Adrenal gland (tissue), 12 donors: ENCODE measurements around the gene KCP. TPM values are rescaled to one million over a fixed set of nuclear protein-coding genes. Genes with fewer than 3 reads are reported as not detected.

Experiments used
- DNase-seq, 7 donors: peaks; one replicate each; pipeline ENCODE4 v3.0.0-alpha.2; 2019 to 2020
- H3K27ac ChIP-seq, 5 donors: fragments of 200-600 bp; sonication (generic) in 4 of 5; 1 replicate in 3 of 5; 2 replicates in 2 of 5; pipeline versions ENCODE4 v1.5.1 to v1.8.0; 2016 to 2020; ENCODE audit warnings: mild to moderate bottlenecking in 1 of 5
- H3K27me3 ChIP-seq: fragments of 200-600 bp; 2 replicates; pipeline ENCODE4 v1.8.0; 2021
- H3K36me3 ChIP-seq, 2 donors: fragments of 200-600 bp; replicated peaks in 1 of 2; 1 replicate in 1 of 2; 2 replicates in 1 of 2; pipeline versions ENCODE4 v1.5.1 to v1.8.0; 2018 to 2022
- H3K4me1 ChIP-seq, 2 donors: fragments of 200-600 bp; replicated peaks in 1 of 2; 1 replicate in 1 of 2; 2 replicates in 1 of 2; pipeline versions ENCODE4 v1.5.1 to v1.8.0; 2018 to 2021
- H3K4me3 ChIP-seq, 4 donors: fragments of 200-600 bp; sonication (generic) in 3 of 4; one replicate each; pipeline ENCODE4 v1.5.1; 2016 to 2018
- H3K9me3 ChIP-seq, 3 donors: fragments of 200-600 bp; sonication (generic) in 1 of 3; replicated peaks in 1 of 3; 1 replicate in 2 of 3; 2 replicates in 1 of 3; pipeline versions ENCODE4 v1.5.1 to v1.8.0; 2016 to 2021
- POLR2A ChIP-seq, 2 donors: fragments of 450-650 bp; IDR thresholded peaks; one replicate each; pipeline ENCODE4 v1.6.1; 2017; ENCODE audit warnings: antibody characterized with exemption in 2 of 2, mild to moderate bottlenecking in 2 of 2, moderate library complexity in 1 of 2
- whole genome bisulfite sequencing, 4 donors: extraction: QIAGEN DNeasy Blood & Tissue Kit in 2 of 4; methylation state at CpG; one replicate each; pipeline versions ENCODE4 v1.1.5 to v1.1.7; 2013 to 2017; 5-methylcytosine and 5-hydroxymethylcytosine counted together
- intact Hi-C, 2 donors: fragments of 100-400 bp; cut with DNase I; formaldehyde crosslinking; loops; one replicate each; pipeline versions ENCODE4 v1.14.1 to v1.15.0; 2022 to 2023
- polyA plus RNA-seq, 3 donors: library from polyadenylated mRNA; stranded (reverse); fragments of 200-250 nt in 2 of 3; fragments of 350-450 nt in 1 of 3; fragmentation: Illumina TruSeq in 1 of 3; extraction: RNeasy Lipid Tissue Mini Kit (QIAGEN cat#74804) in 1 of 3; gene quantifications; one replicate each; pipeline ENCODE4 v1.2.3, GENCODE V29; 2013 to 2014
- total RNA-seq, 9 donors: library from RNA; depleted of rRNA in 4 of 9; stranded (reverse); fragments of >200 nt in 4 of 9; fragments of 120-200 nt in 1 of 9; fragmentation: NEBNext Ultra II Directional in 1 of 9; extraction: Animal tissue kit (Norgen Biotek cat#: 25700) in 1 of 9; gene quantifications; one replicate each; pipeline versions ENCODE4 v1.1.0 to v1.2.4, GENCODE V29; 2013 to 2023
- TF ChIP-seq, protein P1 (sequence below), 6 experiments: fragments of 450-650 bp in 4 of 6; fragments of 200-600 bp in 2 of 6; sonication (generic) in 1 of 6; IDR thresholded peaks; 1 replicate in 5 of 6; 2 replicates in 1 of 6; pipeline versions ENCODE4 v1.5.1 to v1.8.0; 2016 to 2021; ENCODE audit warnings: antibody characterized with exemption in 6 of 6, mild to moderate bottlenecking in 2 of 6, moderate library complexity in 1 of 6
- donor health status: healthy with polysubstance abuse.
- donor health status: Bipolar disorder and iron deficiency.
- donor health status: DM: yes; HTN: yes; CAD: no.
- donor health status: DM: no; HTN: no; CAD: no.
- donor health status: DM: no; HTN: no; CAD: no.
- donor health status: DM: yes; HTN: yes; CAD: no.

Gene KCP
- total and polyA plus RNA-seq, 12 donors = 0.11 to 8.0 (median 0.37) TPM; not detected in 3

DNA sequence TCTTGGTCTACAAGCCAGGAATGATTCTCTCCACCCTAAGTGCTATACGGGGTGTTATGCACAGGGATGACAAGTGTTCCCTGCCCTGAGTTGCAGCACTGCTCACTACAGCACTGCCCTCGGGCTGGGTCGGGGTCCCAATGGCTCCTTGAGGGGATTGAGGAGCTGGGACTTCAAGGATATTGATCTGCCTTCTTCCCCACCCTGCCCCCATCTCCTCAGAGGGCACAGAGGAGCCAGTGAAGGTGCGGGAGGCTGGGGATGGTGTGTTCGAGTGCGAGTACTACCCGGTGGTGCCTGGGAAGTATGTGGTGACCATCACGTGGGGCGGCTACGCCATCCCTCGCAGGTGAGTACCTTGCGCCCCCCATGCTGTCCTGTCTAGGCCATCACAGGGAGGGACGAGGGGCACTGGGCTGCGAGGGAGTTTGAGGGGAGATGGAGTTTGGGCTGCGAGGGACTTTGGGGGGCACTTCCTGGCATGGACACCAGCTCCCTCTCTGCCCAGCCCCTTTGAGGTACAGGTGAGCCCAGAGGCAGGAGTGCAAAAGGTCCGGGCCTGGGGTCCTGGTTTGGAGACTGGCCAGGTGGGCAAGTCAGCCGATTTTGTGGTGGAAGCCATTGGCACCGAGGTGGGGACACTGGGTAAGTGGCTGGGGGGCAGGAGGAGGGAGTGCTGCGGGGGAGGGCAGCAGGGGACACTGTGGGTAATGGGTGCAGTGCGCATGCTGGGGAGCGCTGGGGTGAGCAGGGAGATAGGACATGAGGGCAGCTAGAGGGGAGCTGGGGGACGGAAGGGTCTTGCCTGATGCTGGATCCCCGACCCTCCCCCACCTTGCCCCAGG lies 70.0 kb downstream of the KCP start:
- intact Hi-C loops = no loop called here
- no peaks in the 10 kb centered on the region for H3K27me3 ChIP-seq
- no peaks in the 10 kb centered on the region for H3K4me1 ChIP-seq
- H3K36me3 ChIP-seq = no peaks in the 10 kb centered on the region
- H3K9me3 ChIP-seq = no peaks in the 10 kb centered on the region
- TF ChIP-seq, protein P1, sequence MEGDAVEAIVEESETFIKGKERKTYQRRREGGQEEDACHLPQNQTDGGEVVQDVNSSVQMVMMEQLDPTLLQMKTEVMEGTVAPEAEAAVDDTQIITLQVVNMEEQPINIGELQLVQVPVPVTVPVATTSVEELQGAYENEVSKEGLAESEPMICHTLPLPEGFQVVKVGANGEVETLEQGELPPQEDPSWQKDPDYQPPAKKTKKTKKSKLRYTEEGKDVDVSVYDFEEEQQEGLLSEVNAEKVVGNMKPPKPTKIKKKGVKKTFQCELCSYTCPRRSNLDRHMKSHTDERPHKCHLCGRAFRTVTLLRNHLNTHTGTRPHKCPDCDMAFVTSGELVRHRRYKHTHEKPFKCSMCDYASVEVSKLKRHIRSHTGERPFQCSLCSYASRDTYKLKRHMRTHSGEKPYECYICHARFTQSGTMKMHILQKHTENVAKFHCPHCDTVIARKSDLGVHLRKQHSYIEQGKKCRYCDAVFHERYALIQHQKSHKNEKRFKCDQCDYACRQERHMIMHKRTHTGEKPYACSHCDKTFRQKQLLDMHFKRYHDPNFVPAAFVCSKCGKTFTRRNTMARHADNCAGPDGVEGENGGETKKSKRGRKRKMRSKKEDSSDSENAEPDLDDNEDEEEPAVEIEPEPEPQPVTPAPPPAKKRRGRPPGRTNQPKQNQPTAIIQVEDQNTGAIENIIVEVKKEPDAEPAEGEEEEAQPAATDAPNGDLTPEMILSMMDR (IDR thresholded peaks at IDR 0.05) = no peak
- TF ChIP-seq POLR2A (IDR thresholded peaks at IDR 0.05) = no peak
- no peak overlapping the region for H3K4me3 ChIP-seq
- no peak for DNase-seq
- WGBS, 4 donors = 84 to 89% (median 86%) methylated on average over 17 to 23 of the region's 23 CpGs
- H3K27ac ChIP-seq = no peak overlapping the region

DNA sequence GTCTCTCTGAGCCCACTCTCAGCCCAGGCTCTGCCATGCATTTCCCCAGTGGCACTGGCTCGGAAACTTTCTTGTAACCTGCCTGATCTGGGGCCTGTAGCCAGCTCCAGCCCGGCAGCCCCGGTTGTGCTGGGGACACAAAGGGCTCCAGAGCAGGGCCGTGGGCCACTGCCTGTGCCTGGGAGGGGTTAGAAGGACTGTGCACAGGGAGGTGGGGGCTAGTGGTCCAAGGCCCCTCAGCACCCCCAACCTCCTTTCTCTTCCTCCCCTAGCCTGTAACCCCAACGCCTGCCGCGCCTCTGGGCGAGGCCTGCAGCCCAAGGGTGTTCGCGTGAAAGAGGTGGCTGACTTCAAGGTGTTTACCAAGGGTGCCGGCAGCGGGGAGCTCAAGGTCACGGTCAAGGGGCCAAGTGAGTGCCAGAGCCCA lies 70.7 kb downstream of the KCP start:
- DNase-seq = no peak
- 81 to 96% (median 88%) methylated on average over 3 to 13 of the region's 13 CpGs for WGBS, 4 donors
- Histone ChIP-seq H3K27ac (no peak overlapping the region), H3K27me3 (no peaks in the 10 kb centered on the region), H3K4me1 (no peaks in the 10 kb centered on the region), H3K36me3 (no peaks in the 10 kb centered on the region), H3K4me3 (no peak overlapping the region), H3K9me3 (no peaks in the 10 kb centered on the region)
- intact Hi-C loops = no loop called here
- TF ChIP-seq, protein P1 (IDR thresholded peaks at IDR 0.05) = no peak
- no peak for TF ChIP-seq POLR2A (IDR thresholded peaks at IDR 0.05)

DNA sequence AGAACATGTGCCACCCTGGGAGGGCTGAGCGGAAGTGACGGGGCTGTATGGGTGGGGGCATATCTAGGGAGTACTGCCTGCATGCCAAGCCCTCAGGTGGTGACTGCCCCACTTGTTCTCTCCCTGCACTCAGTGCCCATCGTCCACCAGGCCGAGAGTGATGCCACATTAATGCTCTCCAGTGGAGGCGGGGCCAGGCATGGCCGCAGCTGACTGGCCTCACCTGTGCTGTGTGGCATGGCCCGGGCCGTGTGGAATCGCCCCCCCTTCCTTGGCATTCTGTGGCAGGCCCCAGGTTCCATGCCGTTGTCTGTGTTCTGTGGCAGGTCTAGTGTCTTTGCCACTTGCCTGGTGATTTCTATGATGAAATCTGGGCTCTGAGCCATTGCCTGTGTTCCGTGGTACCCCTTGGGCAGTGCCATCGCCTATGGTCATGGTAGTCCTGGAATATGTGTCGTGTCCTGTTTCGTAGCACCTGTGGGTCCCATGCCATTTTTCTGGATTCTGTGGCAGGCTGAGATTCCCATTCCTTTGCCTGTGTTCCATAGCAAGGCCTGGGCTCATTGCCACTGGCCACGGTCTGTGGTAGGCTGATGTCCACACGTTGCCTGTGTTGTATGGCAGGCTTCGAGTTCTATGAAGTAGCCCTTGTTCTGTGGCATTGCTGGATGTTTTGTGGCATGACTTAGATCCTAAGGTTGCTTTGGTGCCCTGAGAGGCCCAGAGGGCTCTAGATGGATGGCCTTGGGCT lies 71.4 kb downstream of the KCP start:
- no peak overlapping the region for H3K4me3 ChIP-seq
- TF ChIP-seq, protein P1 (IDR thresholded peaks at IDR 0.05) = no peak
- TF ChIP-seq POLR2A (IDR thresholded peaks at IDR 0.05) = no peak
- intact Hi-C loops = no loop called here
- no peaks in the 10 kb centered on the region for H3K4me1 ChIP-seq
- no peak for DNase-seq
- 87 to 98% (median 91%) methylated on average over 7 to 17 of the region's 17 CpGs for WGBS, 4 donors
- H3K27me3 ChIP-seq = no peaks in the 10 kb centered on the region
- no peaks in the 10 kb centered on the region for H3K36me3 ChIP-seq
- no peak overlapping the region for H3K27ac ChIP-seq
- no peaks in the 10 kb centered on the region for H3K9me3 ChIP-seq

GRCh38 chr7:128838109-128838779 lies 72.3 kb downstream of the KCP start:
- H3K9me3 ChIP-seq = no peaks in the 10 kb centered on the region
- H3K27me3 ChIP-seq = no peaks in the 10 kb centered on the region
- no peak for TF ChIP-seq POLR2A (IDR thresholded peaks at IDR 0.05)
- no peak overlapping the region for H3K4me3 ChIP-seq
- no peaks in the 10 kb centered on the region for H3K36me3 ChIP-seq
- WGBS, 4 donors = 84 to 96% (median 92%) methylated on average over 7 to 22 of the region's 22 CpGs
- H3K27ac ChIP-seq = no peak overlapping the region
- no peak for DNase-seq
- intact Hi-C loops = no loop called here
- H3K4me1 ChIP-seq = no peaks in the 10 kb centered on the region
